Uterus (tissue), 4 donors: ENCODE measurements around the gene PACSIN2. TPM values are rescaled to one million over a fixed set of nuclear protein-coding genes. Genes with fewer than 3 reads are reported as not detected.

Source experiments
- DNase-seq, 2 donors: peaks; one replicate each; pipeline ENCODE4 v3.0.0-alpha.2; 2019 to 2020
- H3K27ac ChIP-seq, 2 donors: fragments of 200-600 bp; sonication (generic); 1 replicate in 1 of 2; 2 replicates in 1 of 2; pipeline ENCODE4 v1.5.1; 2016 to 2018
- H3K27me3 ChIP-seq, 2 donors: fragments of 200-600 bp; sonication (generic); one replicate each; pipeline ENCODE4 v1.5.1; 2018 to 2019; ENCODE audit warnings: control low read depth in 1 of 2
- H3K36me3 ChIP-seq, 2 donors: fragments of 200-600 bp; sonication (generic); one replicate each; pipeline ENCODE4 v1.5.1; 2019; ENCODE audit warnings: control low read depth in 1 of 2
- H3K4me1 ChIP-seq, 2 donors: fragments of 200-600 bp; sonication (generic); one replicate each; pipeline ENCODE4 v1.5.1; 2018 to 2019; ENCODE audit warnings: control low read depth in 1 of 2
- H3K4me3 ChIP-seq, 2 donors: fragments of 200-600 bp; sonication (generic); 1 replicate in 1 of 2; 2 replicates in 1 of 2; pipeline ENCODE4 v1.5.1; 2018 to 2019; ENCODE audit warnings: mild to moderate bottlenecking in 1 of 2
- H3K9me3 ChIP-seq, 2 donors: fragments of 200-600 bp; sonication (generic); one replicate each; pipeline ENCODE4 v1.5.1; 2019; ENCODE audit warnings: control low read depth in 1 of 2
- POLR2A ChIP-seq, 2 donors: fragments of 450-650 bp; IDR thresholded peaks; one replicate each; pipeline ENCODE4 v1.6.1; 2016; ENCODE audit warnings: antibody characterized with exemption in 2 of 2, mild to moderate bottlenecking in 1 of 2, moderate library complexity in 1 of 2
- intact Hi-C: fragments of 100-400 bp; cut with DNase I; formaldehyde crosslinking; loops from one replicate; pipeline ENCODE4 v1.15.1; 2023; ENCODE audit warnings: low total_unique reads
- total RNA-seq, 4 donors: library from RNA; depleted of rRNA in 3 of 4; stranded (reverse); fragments of >200 nt in 3 of 4; gene quantifications; one replicate each; pipeline versions ENCODE4 v1.1.0 to v1.2.4, GENCODE V29; 2014 to 2023
- TF ChIP-seq, protein P1 (sequence below), 4 experiments: fragments of 200-600 bp in 2 of 4; fragments of 450-650 bp in 2 of 4; sonication (generic) in 2 of 4; IDR thresholded peaks; one replicate each; pipeline ENCODE4 v1.5.1; 2016 to 2019; ENCODE audit warnings: antibody characterized with exemption in 4 of 4, mild to moderate bottlenecking in 2 of 4, moderate library complexity in 1 of 4
- donor health status: DM: yes; HTN: yes; CAD: no.

The PACSIN2 gene
- total RNA-seq, 4 donors from 2014 or later = 34.4 to 66.1 (median 48.0) TPM

DNA sequence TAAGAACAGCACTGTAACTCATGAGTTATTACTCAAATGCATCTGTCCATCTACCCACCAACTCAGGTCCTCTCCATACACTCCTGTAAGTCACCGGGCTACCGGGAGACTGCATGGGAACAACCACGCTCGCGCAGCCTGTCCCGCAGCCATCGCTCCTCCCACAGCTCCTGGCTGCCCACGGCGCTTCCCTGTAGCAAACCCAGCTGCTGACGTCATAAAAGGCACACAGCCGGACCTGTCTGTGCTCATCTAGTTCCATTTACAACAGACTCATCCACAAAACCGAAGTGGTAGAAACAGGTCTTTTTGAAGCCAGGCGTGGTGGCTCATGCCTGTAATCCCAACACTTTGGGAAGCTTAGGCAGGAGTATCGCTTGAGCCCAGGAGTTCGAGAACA lies 23.4 kb upstream of the PACSIN2 start:
- no peak overlapping the region for H3K27ac ChIP-seq

DNA sequence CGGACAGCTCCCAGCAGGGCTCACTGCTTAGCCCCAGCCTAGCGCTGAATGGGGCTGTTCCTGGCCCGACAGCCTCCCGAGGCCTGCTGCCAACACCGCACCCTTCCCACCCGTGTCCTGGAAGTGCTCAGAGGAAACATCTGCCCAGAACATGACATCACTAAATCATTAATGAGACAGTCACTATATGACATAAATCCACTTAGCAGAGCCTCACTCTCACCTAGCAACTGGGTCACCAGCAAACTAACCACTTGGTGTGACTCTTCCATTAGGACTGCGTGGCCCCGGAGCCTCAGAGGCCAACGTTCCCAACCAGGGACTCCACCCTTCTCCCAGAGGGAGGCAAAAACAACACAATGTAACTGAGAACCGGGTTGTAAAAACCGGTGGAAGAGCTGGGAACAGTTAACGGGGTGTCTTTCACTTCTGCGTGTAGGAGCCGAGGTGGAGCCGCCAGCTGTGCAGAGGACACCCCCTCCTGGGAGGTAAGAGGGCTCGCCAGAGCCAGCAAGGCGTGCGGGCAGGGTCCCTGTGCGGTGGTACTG lies 21.4 kb upstream of the PACSIN2 start:
- H3K9me3 ChIP-seq = no peaks in the 10 kb centered on the region
- peak overlapping the region in 1 of 2 donors; percentile 24 for H3K27ac ChIP-seq
- no peaks in the 10 kb centered on the region for H3K27me3 ChIP-seq
- intact Hi-C loops = no loop called here
- DNase-seq = peak; percentile 61 to 66
- no peaks in the 10 kb centered on the region for H3K4me1 ChIP-seq
- no peaks in the 10 kb centered on the region for H3K36me3 ChIP-seq
- no peak overlapping the region for H3K4me3 ChIP-seq
- TF ChIP-seq, protein P1, sequence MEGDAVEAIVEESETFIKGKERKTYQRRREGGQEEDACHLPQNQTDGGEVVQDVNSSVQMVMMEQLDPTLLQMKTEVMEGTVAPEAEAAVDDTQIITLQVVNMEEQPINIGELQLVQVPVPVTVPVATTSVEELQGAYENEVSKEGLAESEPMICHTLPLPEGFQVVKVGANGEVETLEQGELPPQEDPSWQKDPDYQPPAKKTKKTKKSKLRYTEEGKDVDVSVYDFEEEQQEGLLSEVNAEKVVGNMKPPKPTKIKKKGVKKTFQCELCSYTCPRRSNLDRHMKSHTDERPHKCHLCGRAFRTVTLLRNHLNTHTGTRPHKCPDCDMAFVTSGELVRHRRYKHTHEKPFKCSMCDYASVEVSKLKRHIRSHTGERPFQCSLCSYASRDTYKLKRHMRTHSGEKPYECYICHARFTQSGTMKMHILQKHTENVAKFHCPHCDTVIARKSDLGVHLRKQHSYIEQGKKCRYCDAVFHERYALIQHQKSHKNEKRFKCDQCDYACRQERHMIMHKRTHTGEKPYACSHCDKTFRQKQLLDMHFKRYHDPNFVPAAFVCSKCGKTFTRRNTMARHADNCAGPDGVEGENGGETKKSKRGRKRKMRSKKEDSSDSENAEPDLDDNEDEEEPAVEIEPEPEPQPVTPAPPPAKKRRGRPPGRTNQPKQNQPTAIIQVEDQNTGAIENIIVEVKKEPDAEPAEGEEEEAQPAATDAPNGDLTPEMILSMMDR (IDR thresholded peaks at IDR 0.05) = no peak
- no peak for TF ChIP-seq POLR2A (IDR thresholded peaks at IDR 0.05)

More for the DNA sequence above, 23.4 kb upstream of the PACSIN2 start:
- no peak overlapping the region for H3K4me3 ChIP-seq
- intact Hi-C loops = no loop called here
- DNase-seq = no peak
- no peaks in the 10 kb centered on the region for H3K4me1 ChIP-seq
- TF ChIP-seq, protein P1 (IDR thresholded peaks at IDR 0.05) = no peak
- TF ChIP-seq POLR2A (IDR thresholded peaks at IDR 0.05) = no peak
- no peaks in the 10 kb centered on the region for H3K9me3 ChIP-seq
- H3K36me3 ChIP-seq = no peaks in the 10 kb centered on the region
- H3K27me3 ChIP-seq = no peaks in the 10 kb centered on the region

- Histone ChIP-seq H3K9me3 (no peaks in the 10 kb centered on the region), H3K27me3 (no peaks in the 10 kb centered on the region), H3K36me3 (no peaks in the 10 kb centered on the region), H3K4me3 (no peak overlapping the region), H3K4me1 (no peaks in the 10 kb centered on the region), H3K27ac (no peak overlapping the region)
- no peak for TF ChIP-seq POLR2A (IDR thresholded peaks at IDR 0.05)
- TF ChIP-seq, protein P1 (IDR thresholded peaks at IDR 0.05) = no peak
- no peak for DNase-seq
- intact Hi-C loops = no loop called here
These were observed 20.3 kb upstream of the PACSIN2 start for GRCh38 chr22:43035250-43035649.

- no peak overlapping the region for H3K4me3 ChIP-seq
- no peaks in the 10 kb centered on the region for H3K27me3 ChIP-seq
- no peaks in the 10 kb centered on the region for H3K9me3 ChIP-seq
- H3K4me1 ChIP-seq = no peaks in the 10 kb centered on the region
- no peaks in the 10 kb centered on the region for H3K36me3 ChIP-seq
- TF ChIP-seq POLR2A (IDR thresholded peaks at IDR 0.05) = no peak
- TF ChIP-seq, protein P1 (IDR thresholded peaks at IDR 0.05) = no peak
- no peak overlapping the region for H3K27ac ChIP-seq
- intact Hi-C loops = no loop called here
- DNase-seq = no peak
These were observed 16.7 kb upstream of the PACSIN2 start for GRCh38 chr22:43031617-43032016.

- no peaks in the 10 kb centered on the region for H3K9me3 ChIP-seq
- DNase-seq = no peak
- TF ChIP-seq POLR2A (IDR thresholded peaks at IDR 0.05) = no peak
- TF ChIP-seq, protein P1 (IDR thresholded peaks at IDR 0.05) = no peak
- intact Hi-C loops = no loop called here
- H3K27me3 ChIP-seq = no peaks in the 10 kb centered on the region
- H3K27ac ChIP-seq = no peak overlapping the region
- H3K4me1 ChIP-seq = no peaks in the 10 kb centered on the region
- H3K4me3 ChIP-seq = no peak overlapping the region
- no peaks in the 10 kb centered on the region for H3K36me3 ChIP-seq
These were observed 3.7 kb upstream of the PACSIN2 start for GRCh38 chr22:43018615-43019014.
